Kidney (tissue), 14 donors: ENCODE data around the gene NTNG1. TPM values are rescaled to one million over a fixed set of nuclear protein-coding genes. Genes with fewer than 3 reads are reported as not detected.

Experiments used
- DNase-seq, 5 donors: peaks; one replicate each; pipeline ENCODE4 v3.0.0-alpha.2; 2013 to 2020
- FAIRE-seq: peaks from 2 replicates; lab custom pipeline; 2012; peaks lifted over from hg19 to GRCh38; lab: Jason Lieb, UNC
- H3K27ac ChIP-seq, 2 donors: one replicate each; pipeline ENCODE4 v1.7.0; 2013; ENCODE audit warnings: low read depth in 2 of 2, low read length in 2 of 2, inconsistent platforms in 1 of 2
- H3K27me3 ChIP-seq: one replicate; pipeline ENCODE4 v1.7.1; 2013; ENCODE audit warnings: low read length, inconsistent platforms; ENCODE audit not compliant: control insufficient read depth, insufficient read depth
- H3K36me3 ChIP-seq, 3 donors: one replicate each; pipeline versions ENCODE4 v1.7.0 to v1.7.1; 2013; ENCODE audit warnings: low read length in 3 of 3, control low read depth in 1 of 3, inconsistent platforms in 1 of 3; ENCODE audit not compliant: insufficient read depth in 3 of 3, control insufficient read depth in 2 of 3
- H3K4me1 ChIP-seq, 3 donors: one replicate each; pipeline versions ENCODE4 v1.7.0 to v1.7.1; 2013; ENCODE audit warnings: low read length in 3 of 3, inconsistent platforms in 1 of 3, low read depth in 1 of 3; ENCODE audit not compliant: control insufficient read depth in 2 of 3, insufficient read depth in 2 of 3
- H3K4me3 ChIP-seq, 3 donors: one replicate each; pipeline versions ENCODE4 v1.7.0 to v1.8.1; 2013; ENCODE audit warnings: low read length in 3 of 3, control low read depth in 1 of 3, inconsistent platforms in 1 of 3
- H3K9ac ChIP-seq, 3 donors: one replicate each; pipeline versions ENCODE4 v1.7.0 to v1.7.1; 2013; ENCODE audit warnings: low read length in 3 of 3, control low read depth in 1 of 3, inconsistent platforms in 1 of 3
- H3K9me3 ChIP-seq, 3 donors: one replicate each; pipeline versions ENCODE4 v1.7.0 to v1.7.1; 2013; ENCODE audit warnings: low read length in 3 of 3, control low read depth in 1 of 3, inconsistent platforms in 1 of 3; ENCODE audit not compliant: control insufficient read depth in 2 of 3, insufficient read depth in 1 of 3
- intact Hi-C: fragments of 100-400 bp; cut with DNase I; formaldehyde crosslinking; loops from one replicate; pipeline ENCODE4 v1.11.1; 2022
- polyA plus RNA-seq: library from polyadenylated mRNA; stranded (reverse); fragments of 350-450 nt; fragmentation: Illumina TruSeq; extraction: RNeasy Lipid Tissue Mini Kit (QIAGEN cat#74804); gene quantifications from one replicate; pipeline ENCODE4 v1.2.3, GENCODE V29; 2014; ENCODE audit warnings: low read depth, low replicate concordance; ENCODE audit not compliant: insufficient read depth
- total RNA-seq: library from RNA; stranded (reverse); fragmentation: NEBNext Ultra II Directional; extraction: Animal tissue kit (Norgen Biotek cat#: 25700); gene quantifications from one replicate; pipeline ENCODE4 v1.2.1, GENCODE V29; 2021
- TF ChIP-seq, protein P1 (sequence below): IDR thresholded peaks from 3 replicates; pipeline ENCODE4 v1.5.1; 2012; ENCODE audit warnings: mild to moderate bottlenecking, moderate library complexity, borderline replicate concordance; ENCODE audit not compliant: insufficient read depth; ENCODE audit errors: extremely low read depth
- donor health status: control.
- donor health status: control.
- donor health status: control.
- donor health status: control.
- donor health status: control.
- donor health status: DM: yes; HTN: yes; CAD: no.
- donor health status: Normal renal cell carcinoma (clear cell type).

The NTNG1 gene
- total and polyA plus RNA-seq, 2 donors from 2014 or later: 2.8 to 7.7 TPM

DNA sequence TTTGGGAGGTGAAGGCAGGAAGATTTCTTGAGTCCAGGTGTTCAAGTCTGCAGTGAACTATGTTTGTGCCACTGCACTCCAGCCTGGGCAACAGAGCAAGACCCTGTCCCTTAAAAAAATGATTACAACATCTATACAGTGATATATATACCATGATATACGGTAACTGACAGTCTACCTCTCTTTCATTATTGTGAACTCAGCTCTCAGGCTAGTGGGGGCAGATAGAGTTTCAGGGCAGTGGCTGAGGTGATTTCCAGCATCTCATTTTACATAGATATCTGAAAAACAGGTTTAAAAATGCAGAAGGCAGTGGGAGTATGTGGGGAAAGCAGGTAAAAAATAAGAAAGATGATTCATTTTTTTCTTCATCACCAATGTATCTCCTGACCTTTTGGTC lies 8.1 kb upstream of the NTNG1 start:
- DNase-seq (no peak), FAIRE-seq (no peak)
- intact Hi-C loops: no loop called here
- Histone ChIP-seq H3K9me3 (no peaks in the 10 kb centered on the region), H3K9ac (no peak overlapping the region), H3K27me3 (no peaks in the 10 kb centered on the region), H3K36me3 (no peaks in the 10 kb centered on the region), H3K4me3 (no peak overlapping the region), H3K27ac (no peak overlapping the region), H3K4me1 (no peaks in the 10 kb centered on the region)
- TF ChIP-seq, protein P1, sequence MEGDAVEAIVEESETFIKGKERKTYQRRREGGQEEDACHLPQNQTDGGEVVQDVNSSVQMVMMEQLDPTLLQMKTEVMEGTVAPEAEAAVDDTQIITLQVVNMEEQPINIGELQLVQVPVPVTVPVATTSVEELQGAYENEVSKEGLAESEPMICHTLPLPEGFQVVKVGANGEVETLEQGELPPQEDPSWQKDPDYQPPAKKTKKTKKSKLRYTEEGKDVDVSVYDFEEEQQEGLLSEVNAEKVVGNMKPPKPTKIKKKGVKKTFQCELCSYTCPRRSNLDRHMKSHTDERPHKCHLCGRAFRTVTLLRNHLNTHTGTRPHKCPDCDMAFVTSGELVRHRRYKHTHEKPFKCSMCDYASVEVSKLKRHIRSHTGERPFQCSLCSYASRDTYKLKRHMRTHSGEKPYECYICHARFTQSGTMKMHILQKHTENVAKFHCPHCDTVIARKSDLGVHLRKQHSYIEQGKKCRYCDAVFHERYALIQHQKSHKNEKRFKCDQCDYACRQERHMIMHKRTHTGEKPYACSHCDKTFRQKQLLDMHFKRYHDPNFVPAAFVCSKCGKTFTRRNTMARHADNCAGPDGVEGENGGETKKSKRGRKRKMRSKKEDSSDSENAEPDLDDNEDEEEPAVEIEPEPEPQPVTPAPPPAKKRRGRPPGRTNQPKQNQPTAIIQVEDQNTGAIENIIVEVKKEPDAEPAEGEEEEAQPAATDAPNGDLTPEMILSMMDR: no peak

DNA sequence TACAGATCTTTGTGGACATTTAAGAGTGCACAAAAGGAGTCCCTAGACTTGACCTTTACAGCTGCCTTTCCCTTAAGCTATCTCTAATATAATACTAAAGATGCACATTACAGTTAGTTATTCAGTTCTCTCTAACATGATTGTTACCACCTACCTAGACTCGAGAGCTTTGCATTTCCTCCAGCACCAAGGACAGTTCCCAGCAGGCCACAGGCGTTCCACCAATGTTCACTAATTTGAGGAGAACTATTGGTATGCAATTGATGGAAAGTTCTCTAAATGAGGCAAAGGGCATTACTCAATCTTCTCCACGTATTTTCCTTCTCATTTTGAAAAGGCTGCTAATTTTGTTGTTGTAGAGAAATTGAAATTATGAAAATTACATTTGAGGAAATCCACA lies 5.4 kb upstream of the NTNG1 start:
- Histone ChIP-seq H3K4me3 (no peak overlapping the region), H3K27me3 (no peaks in the 10 kb centered on the region), H3K9ac (no peak overlapping the region), H3K9me3 (no peaks in the 10 kb centered on the region), H3K27ac (no peak overlapping the region), H3K4me1 (peaks cover 0 to 3% (median 0%) of the 10 kb centered on the region in 3 donors), H3K36me3 (no peaks in the 10 kb centered on the region)
- DNase-seq (peak in 4 of 5 donors; percentile 32 to 77 (median 65)), FAIRE-seq (no peak)
- intact Hi-C loops: no loop called here
- TF ChIP-seq, protein P1: no peak

DNA sequence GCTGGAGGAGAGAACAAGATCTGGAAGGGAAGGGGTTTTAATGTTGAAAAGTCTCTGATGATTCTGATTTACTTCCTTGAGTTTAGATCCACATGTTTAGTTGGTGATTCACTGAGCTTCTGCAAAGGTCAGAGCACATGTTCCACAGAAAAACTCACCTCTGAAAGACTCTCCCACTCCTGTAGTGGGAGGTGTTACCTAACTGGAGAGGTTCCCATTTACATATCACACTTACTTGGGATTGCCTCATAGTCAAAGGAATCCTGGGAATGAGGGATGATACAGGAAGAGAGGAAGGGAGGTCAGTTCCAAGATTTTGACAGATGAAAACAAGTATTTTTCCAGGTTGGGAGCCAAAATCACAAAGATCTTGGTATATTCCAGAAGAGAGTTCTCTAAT lies 2.7 kb upstream of the NTNG1 start:
- no peaks in the 10 kb centered on the region for H3K36me3 ChIP-seq
- no peaks in the 10 kb centered on the region for H3K9me3 ChIP-seq
- H3K4me3 ChIP-seq: no peak overlapping the region
- peaks cover 0 to 3% (median 0%) of the 10 kb centered on the region in 3 donors for H3K4me1 ChIP-seq
- TF ChIP-seq, protein P1: no peak
- H3K27me3 ChIP-seq: no peaks in the 10 kb centered on the region
- DNase-seq (no peak), FAIRE-seq (no peak)
- H3K9ac ChIP-seq: no peak overlapping the region
- H3K27ac ChIP-seq: no peak overlapping the region
- intact Hi-C loops: no loop called here
